Measurements from ENCODE around the gene ADAM33.
A peak's percentile ranks its signal among the peaks of the same experiment; 100 is the strongest.

Gene ADAM33

GRCh38 chr20:3686421-3686820 lies 4.6 kb upstream of the ADAM33 start:
- no peak for DNase-seq

DNA sequence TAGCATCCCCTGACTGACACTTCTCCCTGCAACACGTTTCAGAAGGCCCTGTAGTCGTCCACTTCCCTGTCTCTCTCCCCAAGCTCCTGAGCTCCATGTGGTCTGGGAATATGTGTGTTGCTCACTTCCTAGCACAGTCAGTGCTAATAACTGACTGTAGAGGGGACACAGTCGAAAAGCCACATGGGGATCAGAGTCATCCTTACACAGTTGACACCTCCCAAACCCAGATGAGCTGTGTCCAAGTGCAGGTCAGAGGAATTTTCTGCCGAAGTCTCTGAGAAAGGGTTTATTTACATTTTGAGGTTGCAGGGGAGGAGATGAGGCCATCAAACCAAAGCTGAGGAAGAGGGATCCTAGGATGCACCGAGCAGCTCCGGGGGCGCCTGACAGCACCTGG lies 3.5 kb upstream of the ADAM33 start:
- DNase-seq, result no peak

- DNase-seq, result no peak
These were observed 369 bp downstream of the ADAM33 start for GRCh38 chr20:3681352-3681930.

DNA sequence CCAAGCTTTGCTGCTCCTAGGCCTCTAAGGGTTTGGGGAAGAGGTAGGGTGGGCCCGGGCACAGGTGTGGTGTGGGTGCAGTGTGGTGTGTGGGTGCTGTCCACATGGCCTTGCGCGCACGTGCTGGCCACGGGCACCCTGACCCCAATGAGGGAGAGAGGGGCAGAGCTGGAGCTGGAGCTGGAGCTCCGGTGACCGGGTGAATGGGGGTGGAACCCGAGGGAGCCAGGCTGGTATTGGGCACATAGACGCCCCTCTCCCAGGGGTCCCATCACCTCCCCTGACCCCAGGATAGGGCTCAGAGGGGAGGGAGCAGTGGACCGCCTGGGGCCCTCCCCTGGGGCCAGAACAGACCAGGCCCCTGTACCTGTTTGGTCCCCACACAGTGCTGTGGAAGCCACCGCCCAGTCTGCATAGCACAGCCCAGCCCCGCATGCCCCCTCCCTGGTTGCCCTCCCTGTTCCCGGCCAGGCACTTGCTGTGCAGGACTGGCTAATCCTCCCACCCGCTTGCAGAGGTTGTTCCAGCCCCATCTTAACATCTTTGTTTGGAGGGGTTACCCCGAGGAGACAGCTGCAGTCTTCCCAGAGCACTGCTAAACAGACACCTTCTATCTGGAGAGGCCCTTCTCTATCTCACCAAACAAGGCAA lies 984 bp downstream of the ADAM33 start:
- no peak for DNase-seq

DNA sequence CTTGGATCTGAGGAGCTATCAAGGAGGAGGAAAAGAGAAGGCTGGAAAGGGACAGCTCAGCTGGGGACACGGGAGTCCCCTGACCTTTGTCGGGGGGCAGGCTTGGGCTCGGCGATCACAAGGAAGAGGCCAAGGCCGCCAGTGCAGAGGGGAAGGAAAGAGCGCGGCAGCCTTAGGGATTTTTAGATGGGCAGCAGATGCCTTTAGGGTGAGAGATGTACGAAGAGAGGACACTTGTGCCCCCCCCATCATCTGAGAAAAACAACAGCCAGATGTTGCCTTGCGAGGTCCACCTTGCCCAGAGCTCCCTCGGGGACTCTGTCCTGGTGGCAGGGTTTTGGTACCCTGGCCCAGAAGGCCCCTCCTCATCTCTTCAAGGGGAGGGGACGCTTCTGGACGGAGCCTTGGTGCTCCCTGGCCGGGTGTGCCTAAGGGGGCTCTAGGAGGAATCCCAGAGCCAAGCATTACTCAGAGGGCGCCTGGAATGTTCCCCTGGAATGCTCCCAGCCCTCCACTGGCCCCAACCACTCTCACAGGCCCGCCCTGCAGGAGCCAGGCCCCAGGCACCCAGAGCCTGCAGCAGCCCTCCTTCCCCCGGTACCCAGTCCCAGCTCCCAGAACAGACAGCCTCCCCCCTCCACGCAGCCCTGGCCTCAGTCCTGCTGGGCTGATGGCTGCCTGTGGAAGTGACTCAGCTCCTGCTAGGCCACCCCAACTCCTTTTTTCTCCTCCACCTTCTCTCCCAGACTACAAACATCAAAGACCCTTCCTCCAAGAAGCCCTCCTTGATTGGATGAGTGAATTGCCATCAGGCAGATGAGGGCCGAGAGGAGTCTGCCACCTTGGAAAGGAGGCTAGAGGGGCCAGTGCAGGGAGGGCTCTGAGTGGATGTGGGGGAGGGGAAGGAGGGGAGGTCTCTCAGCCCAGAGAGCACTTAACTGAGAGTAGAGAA lies 1.8 kb downstream of the ADAM33 start:
- no peak for DNase-seq

DNA sequence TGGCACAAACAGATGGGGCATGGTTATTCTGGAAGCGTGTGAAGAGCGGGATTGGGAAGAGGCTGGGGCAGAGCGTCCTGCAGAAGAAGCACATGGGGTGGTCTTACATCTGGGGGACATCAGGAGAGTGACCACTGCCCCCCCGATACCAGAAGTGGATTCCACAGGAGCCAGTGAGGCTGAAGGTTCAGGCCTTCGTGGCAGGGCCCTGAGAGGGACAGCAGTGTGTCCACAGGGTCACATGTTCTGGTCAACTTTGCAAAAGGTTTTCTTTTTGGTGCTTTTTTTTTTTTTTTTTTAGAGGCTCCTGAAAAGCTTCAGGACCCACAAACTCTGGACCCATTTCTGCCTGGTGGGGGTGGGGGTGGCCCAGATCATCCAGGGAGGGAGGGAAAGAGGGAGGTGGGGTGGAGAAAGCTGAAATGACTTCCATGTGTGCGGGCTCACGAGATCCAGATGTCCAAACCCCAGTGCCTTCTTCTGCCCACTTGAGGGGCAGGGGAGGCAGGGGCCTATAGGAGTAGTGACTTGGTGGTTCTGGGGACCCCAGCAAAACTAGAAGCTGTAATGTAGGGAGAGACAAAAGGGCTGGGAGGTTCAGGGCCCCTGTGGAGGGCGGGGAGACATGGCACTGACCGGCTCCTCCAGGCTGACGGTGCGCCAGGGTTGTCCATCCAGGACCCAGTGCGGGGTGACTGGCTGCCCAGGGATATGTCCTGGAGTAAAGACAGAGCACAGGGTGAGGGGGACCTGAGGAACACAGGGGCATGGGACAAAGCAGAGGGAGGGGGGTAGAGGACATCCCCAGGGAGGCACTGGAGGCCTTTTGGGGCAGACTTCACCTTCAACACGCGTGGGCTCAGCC lies 2.7 kb downstream of the ADAM33 start:
- DNase-seq, result no peak

- no peak for DNase-seq
These were observed 3.6 kb downstream of the ADAM33 start for GRCh38 chr20:3678198-3678597.

- no peak for DNase-seq
These were observed 4.1 kb downstream of the ADAM33 start for GRCh38 chr20:3677733-3678132.

DNA sequence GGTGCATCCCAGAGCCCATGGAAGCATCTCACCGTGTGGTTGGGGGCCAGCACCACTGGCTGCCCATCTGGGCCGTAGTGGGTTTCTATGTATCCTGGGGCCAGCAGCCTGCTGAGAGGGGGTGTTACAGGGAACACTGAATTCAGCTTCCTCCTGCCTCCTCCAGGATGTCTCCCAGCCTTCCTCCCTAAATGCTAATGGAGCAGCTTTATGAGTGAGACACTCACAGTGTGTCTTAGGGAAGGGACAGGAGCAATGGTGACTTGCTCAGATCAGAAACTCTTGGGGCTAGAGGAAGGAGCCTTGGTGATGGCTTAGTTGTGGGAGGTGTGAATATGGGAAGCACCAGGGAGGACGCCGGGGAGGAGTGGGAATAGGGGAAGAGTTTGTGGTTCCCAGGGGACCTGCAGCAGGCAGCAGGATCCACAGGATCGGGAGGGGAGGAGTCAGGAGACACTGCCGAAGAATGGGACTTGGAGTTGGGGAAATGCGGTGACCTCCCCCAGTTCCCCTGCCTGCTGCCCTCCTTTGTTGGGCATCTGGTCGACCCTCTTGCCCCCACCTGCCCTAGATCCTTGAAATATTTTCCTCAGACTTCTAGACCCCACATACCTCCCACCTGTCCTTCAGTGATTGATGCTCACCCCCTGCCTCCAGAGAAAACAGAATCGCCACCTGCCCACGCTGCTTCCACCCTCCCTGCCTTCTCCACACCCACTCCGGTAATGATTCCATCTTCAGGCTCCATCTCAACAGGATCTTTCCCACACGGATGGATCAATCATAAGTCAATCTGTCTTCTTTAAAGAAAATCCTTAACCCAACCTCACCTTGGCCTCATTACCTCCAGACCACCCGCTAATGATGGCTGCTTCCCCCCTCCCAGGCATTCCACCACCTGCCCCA lies 6.6 kb downstream of the ADAM33 start:
- no peak for DNase-seq

GRCh38 chr20:3674447-3674846 lies 7.4 kb downstream of the ADAM33 start:
- DNase-seq, result no peak

GRCh38 chr20:3673221-3674070 lies 8.4 kb downstream of the ADAM33 start:
- no peak for DNase-seq

DNA sequence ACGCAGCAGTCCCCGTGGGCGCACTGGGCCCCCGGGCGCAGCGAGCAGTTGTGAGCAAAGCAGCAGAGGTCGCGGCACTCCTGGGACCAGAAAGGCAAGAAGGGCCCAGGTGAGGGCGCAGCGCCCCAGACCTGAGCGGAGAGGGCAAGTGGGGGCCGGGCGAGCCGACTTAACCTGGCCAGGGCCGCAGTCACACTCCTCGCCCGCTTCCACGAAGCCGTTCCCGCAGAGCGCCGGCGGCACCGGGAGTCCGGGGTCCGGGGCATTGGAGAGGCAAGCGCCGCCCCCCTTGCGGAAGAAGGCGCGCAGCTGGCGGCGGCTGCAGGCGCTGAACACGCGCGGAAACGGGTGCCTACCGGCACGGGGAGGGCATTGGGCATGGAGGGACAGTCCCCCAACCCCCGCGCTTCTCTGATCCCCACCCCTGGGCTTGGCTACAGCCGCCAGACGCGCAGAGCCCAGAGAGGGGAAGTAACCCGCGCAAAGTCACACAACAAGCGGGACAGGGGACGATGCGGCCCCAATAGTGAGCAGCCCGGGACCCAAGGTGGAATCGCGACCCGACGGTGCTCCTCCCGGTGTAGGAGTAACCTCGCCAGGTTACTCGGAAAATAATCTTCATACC lies 9.2 kb downstream of the ADAM33 start:
- no peak for DNase-seq

DNA sequence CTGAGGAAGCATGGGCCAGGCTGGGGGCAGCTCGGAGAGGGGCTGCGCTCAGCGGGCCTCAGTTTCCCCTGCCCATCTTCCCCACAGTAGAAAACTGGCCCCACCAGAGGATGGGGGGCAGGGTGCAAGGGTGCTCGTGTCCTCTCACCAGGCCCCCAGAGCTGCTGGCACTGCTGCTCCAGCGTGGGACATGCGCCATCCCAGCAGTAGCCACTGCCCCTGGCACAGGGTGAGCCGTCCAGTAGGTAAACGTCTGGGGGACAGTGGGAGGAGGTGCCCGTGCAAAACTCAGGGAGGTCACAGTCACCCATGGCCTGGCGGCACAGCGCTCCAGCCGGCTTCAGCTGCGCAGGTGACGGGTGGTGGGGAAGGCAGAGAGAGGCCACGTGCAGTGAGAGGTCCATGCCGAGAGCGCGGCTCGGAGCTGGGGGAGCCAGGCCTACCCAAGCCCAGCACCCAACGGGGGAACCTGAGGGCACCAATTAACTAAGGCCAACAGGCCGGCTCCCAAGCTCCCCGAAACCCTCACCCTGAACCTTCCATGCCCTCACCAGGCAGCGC lies 9.7 kb downstream of the ADAM33 start:
- DNase-seq, result no peak

GRCh38 chr20:3670945-3671344 lies 10.9 kb downstream of the ADAM33 start:
- DNase-seq, result no peak

- DNase-seq, result peak in 1 of 2 experiments; percentile 17
These were observed 11.3 kb downstream of the ADAM33 start for GRCh38 chr20:3670511-3670910.

- no peak for DNase-seq
These were observed 12.0 kb downstream of the ADAM33 start for GRCh38 chr20:3669710-3670367.

DNA sequence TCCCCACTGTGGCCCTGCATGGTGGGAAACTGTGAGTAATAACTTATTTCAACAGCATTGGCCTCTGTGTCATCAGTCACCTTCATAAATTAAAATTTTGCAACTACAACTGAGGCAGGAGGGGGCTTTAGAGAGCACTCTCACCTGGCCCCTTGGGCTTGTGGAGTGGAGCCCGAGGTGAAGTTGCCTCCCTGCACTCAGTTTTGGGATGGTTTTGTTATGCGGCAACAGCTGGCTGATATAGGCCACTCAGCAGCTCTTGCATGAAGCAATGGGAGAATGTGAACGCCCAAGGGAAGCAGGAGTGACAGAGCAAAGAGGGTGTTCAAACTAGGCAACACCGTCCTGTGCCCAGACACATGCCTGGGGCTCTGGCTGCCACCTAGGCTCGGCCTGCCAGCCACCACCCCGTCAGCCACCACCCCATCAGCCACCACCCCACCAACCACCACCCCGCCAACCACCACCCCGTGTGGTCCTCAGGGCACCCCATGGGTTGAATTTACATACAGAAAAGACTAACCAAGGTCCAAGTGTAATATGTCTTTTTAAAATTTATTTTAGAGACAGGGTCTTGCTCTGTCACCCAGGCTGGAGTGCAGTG lies 14.3 kb downstream of the ADAM33 start:
- DNase-seq, result no peak

DNA sequence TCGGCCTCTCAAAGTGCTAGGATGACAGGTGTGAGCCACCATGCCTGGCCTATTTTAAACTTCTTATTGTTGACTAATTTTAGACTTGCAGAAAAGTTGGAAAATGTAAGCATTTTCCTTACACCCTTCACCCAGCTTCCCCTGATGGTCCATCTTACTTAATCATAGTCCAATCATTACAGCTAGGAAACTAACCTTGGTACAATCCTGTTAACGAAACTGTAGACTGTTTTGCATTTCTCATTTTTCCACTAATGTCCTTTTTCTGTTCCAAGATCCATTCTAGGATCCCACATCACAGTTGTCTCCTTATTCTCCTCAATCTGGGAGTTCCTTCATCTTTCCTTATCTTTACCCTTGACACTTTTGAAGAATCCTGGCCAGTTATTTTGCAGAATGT lies 18.0 kb downstream of the ADAM33 start:
- DNase-seq, result no peak

Measured in NCI-H524 (cell line).